Activated T-cell treated with anti-CD3 and anti-CD28 coated beads, Interleukin-2, amount 50 U/mL, for 1 hour (primary cell): Measurements from ENCODE around the gene SETD1A.

Experiments used
- DNase-seq: peaks from one replicate; pipeline ENCODE4 v3.0.0-alpha.2; 2020

The SETD1A gene

GRCh38 chr16:30957456-30958174, at the start of gene SETD1A:
Gene SETD1A (plus strand): TSS chr16:30957754. CDS start chr16:30958732, 978 bp downstream.
- peak; percentile 95 for DNase-seq

- DNase-seq = no peak
Observed at GRCh38 chr16:30910427-30911029, 47.0 kb upstream of the SETD1A start.

GRCh38 chr16:30912794-30913412, 44.7 kb upstream of the SETD1A start:
- no peak for DNase-seq

- DNase-seq = no peak
Observed at GRCh38 chr16:30914830-30915229, 42.7 kb upstream of the SETD1A start.

- DNase-seq = no peak
Observed at GRCh38 chr16:30918614-30919013, 38.9 kb upstream of the SETD1A start.

GRCh38 chr16:30920891-30921290, 36.7 kb upstream of the SETD1A start:
- DNase-seq = no peak

- no peak for DNase-seq
Observed at GRCh38 chr16:30921459-30921747, 36.2 kb upstream of the SETD1A start.

- DNase-seq = peak; percentile 88
Observed at GRCh38 chr16:30921748-30922419, 35.7 kb upstream of the SETD1A start.

- DNase-seq = peak; percentile 98
Observed at GRCh38 chr16:30922420-30922959, 35.1 kb upstream of the SETD1A start.

GRCh38 chr16:30922960-30923535, 34.5 kb upstream of the SETD1A start:
- DNase-seq = peak; percentile 91

- DNase-seq = no peak
Observed at GRCh38 chr16:30923554-30924075, 33.9 kb upstream of the SETD1A start, which contains the start of gene FBXL19. Gene FBXL19 (plus strand): TSS chr16:30923572. CDS start chr16:30925755, 2,183 bp downstream.

GRCh38 chr16:30924076-30924912, 33.3 kb upstream of the SETD1A start:
- DNase-seq = peak; percentile 30

- DNase-seq = no peak
Observed at GRCh38 chr16:30924913-30925631, 32.5 kb upstream of the SETD1A start.

- DNase-seq = no peak
Observed at GRCh38 chr16:30925632-30925987, 31.9 kb upstream of the SETD1A start.

- DNase-seq = no peak
Observed at GRCh38 chr16:30925995-30926811, 31.4 kb upstream of the SETD1A start.

- DNase-seq = no peak
Observed at GRCh38 chr16:30926937-30927788, 30.4 kb upstream of the SETD1A start.

GRCh38 chr16:30927789-30928378, 29.7 kb upstream of the SETD1A start:
- no peak for DNase-seq

- DNase-seq = no peak
Observed at GRCh38 chr16:30928390-30928789, 29.2 kb upstream of the SETD1A start.

GRCh38 chr16:30929167-30929566, 28.4 kb upstream of the SETD1A start:
- DNase-seq = no peak
